Osteoblast (primary cell): ENCODE results near the gene TSTD2. TPM values are rescaled to one million over a fixed set of nuclear protein-coding genes. Genes with fewer than 3 reads are reported as not detected.

Experiments used
- DNase-seq: peaks from one replicate; pipeline ENCODE4 v3.0.0; 2011; ENCODE audit warnings: low spot score, mixed read lengths; ENCODE audit not compliant: insufficient read length; ENCODE audit errors: missing footprints
- H2AFZ ChIP-seq: 2 replicates; pipeline ENCODE4 v1.6.0; 2011; ENCODE audit warnings: mild to moderate bottlenecking, low read length
- H3K27ac ChIP-seq: 2 replicates; pipeline ENCODE4 v1.5.1; 2011; ENCODE audit warnings: mild to moderate bottlenecking, low read depth, low read length, moderate library complexity
- H3K27me3 ChIP-seq: 2 replicates; pipeline ENCODE4 v1.6.0; 2012; ENCODE audit warnings: mild to moderate bottlenecking, control low read depth, inconsistent platforms, low read length, moderate library complexity; ENCODE audit not compliant: insufficient read depth
- H3K36me3 ChIP-seq: 2 replicates; pipeline ENCODE4 v1.5.1; 2011; ENCODE audit warnings: mild to moderate bottlenecking, low read length, control low read depth, moderate library complexity; ENCODE audit not compliant: insufficient read depth
- H3K4me1 ChIP-seq: 2 replicates; pipeline ENCODE4 v1.5.1; 2011; ENCODE audit warnings: mild to moderate bottlenecking, low read length, control low read depth, moderate library complexity; ENCODE audit not compliant: insufficient read depth
- H3K4me2 ChIP-seq: 2 replicates; pipeline ENCODE4 v1.6.0; 2011; ENCODE audit warnings: mild to moderate bottlenecking, low read length; ENCODE audit not compliant: insufficient read depth
- H3K4me3 ChIP-seq: fragments of 200-600 bp; sonication (generic); 3 replicates; pipeline ENCODE4 v1.5.1; 2012; ENCODE audit warnings: mild to moderate bottlenecking, low read length, inconsistent platforms; ENCODE audit not compliant: insufficient read depth
- H3K79me2 ChIP-seq: 2 replicates; pipeline ENCODE4 v1.6.0; 2012; ENCODE audit warnings: mild to moderate bottlenecking, low read length, control low read depth, inconsistent platforms; ENCODE audit not compliant: insufficient read depth
- H3K9me3 ChIP-seq: 2 replicates; pipeline ENCODE4 v1.5.1; 2011; ENCODE audit warnings: low read depth, low read length, control low read depth
- H4K20me1 ChIP-seq: 2 replicates; pipeline ENCODE4 v1.6.0; 2012; ENCODE audit warnings: mild to moderate bottlenecking, low read length, control low read depth; ENCODE audit not compliant: insufficient read depth
- CTCF ChIP-seq: IDR thresholded peaks from 2 replicates; pipeline ENCODE4 v1.5.1; 2011; ENCODE audit warnings: mild to moderate bottlenecking, low read depth, low read length, moderate library complexity; ENCODE audit errors: extremely low read depth
- total RNA-seq: library from RNA; depleted of rRNA; stranded (reverse); fragments of >200 nt; gene quantifications from 2 replicates; pipeline ENCODE4 v1.2.3, GENCODE V29; 2012

Gene TSTD2
- total RNA-seq: 16.3 and 19.4 TPM in 2 replicates

DNA sequence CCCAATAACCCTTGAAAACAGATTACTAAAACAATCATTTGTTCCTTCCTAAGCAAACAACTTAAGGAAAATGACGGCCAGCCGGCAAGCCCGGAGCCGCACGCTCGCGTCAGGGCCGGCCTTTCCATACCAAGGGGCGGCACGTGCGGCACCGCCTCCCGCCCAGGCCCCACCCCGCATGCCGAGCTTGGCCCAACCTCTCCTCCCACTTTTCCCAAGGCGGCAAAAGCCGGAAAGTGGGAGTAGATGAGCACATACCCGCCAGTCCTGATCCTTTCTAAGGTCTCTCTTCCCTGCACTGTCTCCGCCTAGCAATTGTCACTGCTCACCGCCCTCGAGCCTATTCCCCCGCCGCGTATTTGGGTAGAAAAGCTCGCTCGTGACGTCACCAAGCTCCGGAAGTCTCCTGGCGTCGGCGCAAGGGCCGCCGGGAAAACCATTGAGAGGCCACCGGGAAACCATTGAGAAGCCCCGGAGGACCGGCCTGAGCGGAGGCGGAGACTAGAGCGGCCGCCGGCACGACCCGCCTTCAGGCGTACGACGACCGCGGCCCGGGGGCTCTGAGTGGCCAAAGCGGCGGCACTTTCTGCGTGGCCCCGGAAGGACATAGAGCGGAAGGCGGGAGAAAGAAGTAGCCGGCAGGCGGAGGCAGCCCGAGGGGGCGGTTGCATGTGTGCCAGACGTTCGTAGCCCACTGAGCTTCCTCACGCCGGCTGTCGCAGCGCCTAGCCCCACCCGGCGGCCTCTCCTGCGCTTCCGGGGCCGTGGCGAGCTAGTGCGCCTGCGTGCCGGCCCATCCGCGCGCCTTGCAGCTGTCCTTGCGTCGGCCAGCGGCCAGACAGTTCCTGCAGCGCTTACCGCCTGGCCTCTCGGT is at the start of gene TSTD2, which contains the start of gene NCBP1:
Gene TSTD2, minus strand, starts transcription at position 384 of the 874 bp plus-strand sequence. CDS start 5,806 bp downstream, outside the sequence.
Gene NCBP1, plus strand, starts transcription at position 837 of the 874 bp plus-strand sequence. CDS start 61 bp downstream, outside the sequence.
- H3K4me1 ChIP-seq: peaks cover 23% of the 10 kb centered on the region
- H2AFZ ChIP-seq: peak within 1 kb of the TSS; percentile 89
- peak within 1 kb of the TSS; percentile 99 for H3K27ac ChIP-seq
- no peaks in the 10 kb centered on the region for H3K27me3 ChIP-seq
- H3K36me3 ChIP-seq: no peaks in the 10 kb centered on the region
- DNase-seq: peak; percentile 96
- H3K79me2 ChIP-seq: peaks cover 80% of the 10 kb centered on the region
- peak within 1 kb of the TSS; percentile 96 for H3K4me2 ChIP-seq
- H3K4me3 ChIP-seq: peak within 1 kb of the TSS; percentile 96
- no peaks in the 10 kb centered on the region for H3K9me3 ChIP-seq
- TF ChIP-seq CTCF: no peak
- peaks cover 14% of the 10 kb centered on the region for H4K20me1 ChIP-seq

GRCh38 chr9:97682242-97682641 is 49.1 kb upstream of the TSTD2 start:
- no peak overlapping the region for H3K4me2 ChIP-seq
- H3K27me3 ChIP-seq: no peaks in the 10 kb centered on the region
- peaks cover 8% of the 10 kb centered on the region for H3K79me2 ChIP-seq
- no peak overlapping the region for H3K27ac ChIP-seq
- H3K9me3 ChIP-seq: no peaks in the 10 kb centered on the region
- no peak for TF ChIP-seq CTCF
- no peak overlapping the region for H3K4me3 ChIP-seq
- no peak for DNase-seq
- no peak overlapping the region for H2AFZ ChIP-seq
- no peaks in the 10 kb centered on the region for H3K4me1 ChIP-seq
- H3K36me3 ChIP-seq: peaks cover 55% of the 10 kb centered on the region
- peaks cover 7% of the 10 kb centered on the region for H4K20me1 ChIP-seq

DNA sequence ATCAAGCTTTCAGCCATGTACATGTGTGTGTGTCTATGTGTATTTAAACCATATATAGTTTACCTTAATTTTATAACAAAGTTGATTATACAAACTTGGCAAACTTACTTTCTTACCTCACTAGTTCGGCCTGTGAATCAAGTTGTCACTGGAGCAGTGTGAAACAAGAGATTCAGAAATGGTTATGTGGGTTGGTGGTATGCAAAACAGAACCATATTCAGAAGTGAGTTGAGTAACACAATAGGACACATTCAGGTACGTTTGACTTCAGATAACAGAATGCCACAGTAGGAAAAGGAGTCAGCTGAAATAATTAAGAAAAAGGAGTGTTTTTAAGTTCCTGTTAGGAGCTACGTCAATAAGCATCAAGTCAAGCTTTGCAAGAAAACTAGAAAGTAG is 42.5 kb upstream of the TSTD2 start:
- no peak for DNase-seq
- Histone ChIP-seq H3K4me2 (no peak overlapping the region), H3K4me1 (no peaks in the 10 kb centered on the region), H3K27me3 (no peaks in the 10 kb centered on the region), H3K27ac (no peak overlapping the region), H3K79me2 (peaks cover 8% of the 10 kb centered on the region), H3K9me3 (no peaks in the 10 kb centered on the region), H3K4me3 (no peak overlapping the region), H4K20me1 (peaks cover 7% of the 10 kb centered on the region), H2AFZ (no peak overlapping the region), H3K36me3 (peaks cover 70% of the 10 kb centered on the region)
- no peak for TF ChIP-seq CTCF

DNA sequence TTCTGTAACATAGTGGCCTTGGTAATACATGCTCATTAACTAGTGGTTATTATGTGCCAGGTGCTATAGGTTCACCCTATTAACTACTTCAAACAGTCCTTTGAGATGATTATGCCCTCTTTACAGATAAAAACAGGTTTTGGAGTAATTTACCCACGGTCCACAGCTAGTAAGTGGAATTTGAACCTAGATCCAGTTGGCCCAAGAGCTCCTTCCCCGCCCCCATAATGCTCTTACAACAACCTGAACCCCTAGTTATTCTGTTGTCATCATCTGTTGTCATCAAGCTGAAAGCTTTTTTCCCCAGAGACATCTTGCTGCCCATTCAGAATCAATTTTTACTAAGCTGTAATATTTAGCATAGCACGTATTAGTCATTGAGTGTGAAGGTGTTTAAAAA is 40.8 kb upstream of the TSTD2 start:
- TF ChIP-seq CTCF: no peak
- no peak overlapping the region for H2AFZ ChIP-seq
- no peaks in the 10 kb centered on the region for H3K4me1 ChIP-seq
- H3K9me3 ChIP-seq: no peaks in the 10 kb centered on the region
- H3K27me3 ChIP-seq: no peaks in the 10 kb centered on the region
- H3K4me3 ChIP-seq: no peak overlapping the region
- H3K36me3 ChIP-seq: peaks cover 81% of the 10 kb centered on the region
- no peak for DNase-seq
- peaks cover 7% of the 10 kb centered on the region for H4K20me1 ChIP-seq
- no peak overlapping the region for H3K27ac ChIP-seq
- H3K79me2 ChIP-seq: peaks cover 8% of the 10 kb centered on the region
- H3K4me2 ChIP-seq: no peak overlapping the region
